ENCODE data around the gene DAPK1.

The DAPK1 gene

DNA sequence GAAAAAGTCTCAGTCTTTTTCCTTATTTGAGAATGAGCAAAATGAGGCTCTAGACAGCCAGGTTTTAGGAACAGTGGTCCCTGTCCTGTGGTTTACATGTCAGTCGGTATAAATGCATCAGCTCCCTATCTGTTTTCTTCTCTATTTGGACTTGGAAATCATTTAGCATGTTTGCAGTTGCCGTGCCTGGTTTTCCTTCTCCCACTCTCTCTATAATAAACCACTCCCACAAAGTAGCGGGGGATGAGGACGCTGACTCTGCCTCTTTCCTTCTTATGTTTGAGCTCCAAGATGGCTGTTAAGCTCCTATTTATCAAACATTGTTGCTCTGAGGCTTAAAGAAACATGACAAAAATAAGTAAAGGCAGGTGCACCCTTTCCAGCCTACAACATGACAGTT is 171.1 kb downstream of the DAPK1 start:
- DNase-seq (ENCODE audit: low spot score), result no peak

DNA sequence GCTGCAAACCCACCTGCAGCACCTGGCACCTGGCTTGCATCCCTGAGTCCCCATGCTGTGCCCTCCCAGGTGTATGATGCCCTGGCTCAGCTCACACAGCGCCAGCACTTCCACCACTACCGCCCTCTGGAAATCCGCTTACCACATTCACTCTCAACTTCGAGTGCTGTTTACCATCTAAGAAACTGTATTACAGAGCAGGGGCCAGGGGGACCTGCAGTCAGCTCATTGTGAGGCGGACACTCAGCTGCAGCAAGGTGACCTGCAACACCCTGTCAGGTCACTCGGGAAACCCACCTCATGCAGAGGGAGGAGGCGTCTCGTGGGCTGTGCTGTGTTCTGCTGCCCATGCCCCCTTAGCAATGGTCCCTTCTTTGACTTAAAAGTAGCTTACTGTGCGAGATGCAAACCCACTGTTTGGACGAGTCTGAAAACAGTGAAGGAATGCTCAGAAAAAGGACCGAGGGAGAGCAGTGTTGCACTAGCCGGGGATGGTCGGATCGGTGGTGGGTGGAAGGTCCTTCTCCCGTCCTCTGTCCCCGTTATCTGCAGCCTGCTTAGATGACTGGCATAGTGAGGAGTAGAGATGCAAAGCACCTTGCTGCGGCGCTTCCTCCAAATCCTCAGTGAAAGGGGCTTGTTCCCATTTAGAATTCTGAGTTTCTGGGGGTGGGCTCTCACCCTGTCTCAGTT is 173.1 kb downstream of the DAPK1 start:
- no peak for DNase-seq (ENCODE audit: low spot score)

DNA sequence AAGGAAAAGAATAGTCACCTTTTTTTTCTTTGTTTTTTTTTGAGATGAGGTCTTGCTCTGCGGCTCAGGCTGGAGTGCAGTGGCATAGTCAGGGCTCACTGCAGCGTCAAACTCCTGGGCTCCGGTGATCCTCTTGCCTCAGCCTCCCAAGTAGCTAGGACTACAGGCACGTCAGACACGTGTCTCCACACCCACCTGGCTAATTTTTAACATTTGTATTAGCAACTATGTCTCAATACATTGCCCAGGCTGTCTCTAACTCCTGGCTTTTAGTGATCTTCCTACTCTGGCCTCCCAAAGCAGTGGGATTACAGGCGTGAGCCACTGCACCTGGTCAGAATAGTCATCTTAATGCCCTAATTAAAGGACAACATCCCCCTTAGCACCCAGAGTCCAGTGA is 173.8 kb downstream of the DAPK1 start:
- DNase-seq (ENCODE audit: low spot score), result no peak

- DNase-seq (ENCODE audit: low spot score), result no peak
Measured at GRCh38 chr9:87671925-87672324, 174.3 kb downstream of the DAPK1 start.

DNA sequence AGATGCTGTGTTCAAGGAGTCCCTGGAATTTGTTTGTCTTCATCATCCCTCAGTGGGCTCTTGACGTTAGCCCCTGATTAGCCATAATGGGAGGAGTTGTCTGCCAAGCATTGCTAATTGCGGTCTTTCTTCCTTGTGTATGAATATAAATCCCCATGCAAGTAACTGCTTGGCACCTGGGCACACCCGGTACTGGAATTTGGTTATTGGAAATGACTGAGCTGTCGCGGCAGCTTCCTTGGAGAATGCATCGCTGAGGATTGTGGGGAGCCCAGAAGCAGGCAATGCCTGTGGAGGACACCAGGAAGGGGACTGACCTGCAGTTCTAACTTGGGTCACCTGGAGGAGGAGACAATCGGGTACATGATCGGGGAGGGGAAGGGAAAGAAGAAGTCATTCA is 174.9 kb downstream of the DAPK1 start:
- DNase-seq (ENCODE audit: low spot score), result no peak

GRCh38 chr9:87673446-87674120 is 175.9 kb downstream of the DAPK1 start:
- DNase-seq (ENCODE audit: low spot score), result no peak

GRCh38 chr9:87674565-87675299 is 177.1 kb downstream of the DAPK1 start:
- DNase-seq (ENCODE audit: low spot score), result no peak

DNA sequence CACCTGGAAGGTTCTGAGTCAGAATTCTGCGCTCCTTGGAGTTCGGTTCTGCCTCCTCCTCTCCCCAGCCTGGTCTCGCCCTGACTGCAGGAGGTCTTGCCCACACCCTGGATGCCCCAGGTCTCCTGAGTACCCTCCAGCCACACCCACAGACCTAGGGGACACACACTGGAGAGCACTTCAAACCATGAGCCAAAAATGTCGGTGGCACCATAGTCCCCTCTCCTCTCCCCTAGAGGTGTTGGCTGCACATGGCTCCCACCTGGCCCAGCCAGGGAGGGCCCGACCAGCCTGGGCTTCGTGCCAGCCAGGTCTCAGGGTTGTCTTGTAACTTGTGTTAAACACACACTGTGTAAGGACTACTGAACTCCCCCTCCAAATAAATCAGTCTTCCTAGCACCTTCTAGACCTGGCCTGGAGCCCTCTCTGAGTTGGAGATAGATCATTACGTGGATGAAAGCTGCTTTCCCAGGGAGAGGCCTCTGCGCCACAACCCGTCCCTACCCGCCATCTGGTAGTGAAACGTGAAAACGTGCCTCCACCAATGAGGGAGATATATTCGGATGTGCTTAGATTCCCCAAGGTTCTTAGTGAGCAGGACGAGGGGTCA is 178.3 kb downstream of the DAPK1 start:
- DNase-seq (ENCODE audit: low spot score), result no peak

GRCh38 chr9:87676976-87677775 is 179.5 kb downstream of the DAPK1 start:
- DNase-seq (ENCODE audit: low spot score), result no peak

DNA sequence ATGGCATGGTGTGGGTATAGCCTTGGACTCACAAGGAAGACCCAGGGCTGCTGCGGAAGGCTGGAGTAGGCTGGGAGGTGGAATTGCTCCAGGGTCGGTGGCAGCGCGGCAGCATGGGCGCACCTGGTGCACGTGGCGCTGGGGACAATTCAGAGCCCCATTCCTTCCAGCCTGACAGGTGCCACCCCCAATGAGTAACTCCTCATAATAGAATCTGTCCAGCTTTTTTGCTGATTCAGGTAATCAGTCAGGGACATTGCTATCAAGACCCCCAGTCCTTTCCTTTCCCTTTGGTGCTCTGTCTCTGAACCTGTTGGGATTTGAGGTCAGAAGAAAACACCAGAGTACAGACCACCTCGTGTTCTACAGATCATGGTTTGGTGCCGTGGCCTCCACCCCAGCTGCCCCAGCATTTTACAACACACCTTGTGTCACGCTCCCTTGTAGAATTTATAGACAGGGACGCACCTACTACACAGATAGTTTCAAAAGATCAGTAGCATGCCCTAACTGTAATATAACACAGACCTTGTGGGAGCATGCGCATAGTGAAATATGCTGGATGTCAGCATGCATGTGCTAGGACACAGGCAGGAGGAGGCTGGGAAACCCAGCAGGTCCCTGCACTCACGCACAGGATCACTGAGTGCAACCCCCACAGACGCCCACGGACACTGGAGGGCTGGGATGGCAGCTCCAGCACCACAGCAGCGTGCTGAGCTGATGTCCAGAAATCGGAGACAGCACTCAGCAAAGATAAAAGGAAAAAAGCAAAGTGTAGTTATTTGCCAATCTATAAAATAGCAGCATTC is 180.3 kb downstream of the DAPK1 start:
- DNase-seq (ENCODE audit: low spot score), result no peak

DNA sequence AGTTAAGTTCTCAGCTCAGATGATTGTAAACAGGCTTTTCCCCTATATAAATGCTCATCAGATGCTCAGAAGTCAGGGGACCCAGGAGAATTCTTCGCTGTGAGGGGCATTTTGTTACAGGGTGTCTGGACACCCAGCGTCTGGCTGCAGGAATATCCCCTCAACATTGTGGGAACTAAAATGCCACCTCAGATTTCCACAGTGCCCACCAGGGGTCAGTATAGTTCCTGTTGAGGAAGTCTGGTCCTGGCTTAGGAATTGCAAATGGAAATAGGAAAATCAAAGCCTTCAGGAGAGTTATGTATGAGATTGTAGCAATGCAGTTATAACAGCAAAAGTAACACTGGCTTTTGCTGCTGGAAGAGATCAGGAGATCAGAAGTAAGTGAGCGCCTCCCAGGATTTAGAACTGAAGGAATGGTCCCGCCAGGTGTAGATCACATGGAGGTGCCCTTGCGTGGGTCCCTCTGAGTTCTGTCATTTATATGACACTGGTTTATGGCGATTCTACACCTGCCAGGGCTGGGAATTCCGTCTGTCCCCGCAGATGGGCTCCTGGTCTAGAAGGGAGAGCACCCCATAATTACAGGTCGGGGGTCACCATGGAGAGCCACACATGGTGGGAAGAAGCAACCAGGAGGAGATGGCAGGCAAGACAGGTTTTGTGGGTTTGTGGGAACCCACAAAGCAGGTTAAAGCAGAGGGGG is 181.1 kb downstream of the DAPK1 start:
- DNase-seq (ENCODE audit: low spot score), result peak; percentile 52

- DNase-seq (ENCODE audit: low spot score), result no peak
Measured at GRCh38 chr9:87681271-87682061, 183.8 kb downstream of the DAPK1 start.

DNA sequence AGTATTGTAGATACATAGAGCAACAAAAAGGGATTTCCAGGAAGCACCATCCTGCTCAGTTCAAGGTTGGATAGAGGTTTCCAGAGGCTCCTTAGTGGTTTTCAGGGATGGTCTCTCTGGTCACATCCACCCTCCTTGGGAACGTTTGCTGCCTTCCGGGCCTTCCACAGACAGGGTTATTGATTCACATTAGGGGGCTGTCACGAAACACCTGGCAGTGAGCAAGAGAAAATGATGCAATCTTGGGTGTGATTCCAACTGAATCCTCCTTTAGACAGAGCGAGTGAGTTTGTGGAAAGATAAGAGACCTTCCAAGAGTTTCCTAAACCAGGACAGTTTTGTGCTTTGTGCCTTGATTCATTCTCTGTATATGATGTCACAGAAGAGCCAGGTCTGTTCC is 184.4 kb downstream of the DAPK1 start:
- DNase-seq (ENCODE audit: low spot score), result no peak

- no peak for DNase-seq (ENCODE audit: low spot score)
Measured at GRCh38 chr9:87682618-87683017, 185.0 kb downstream of the DAPK1 start.

- no peak for DNase-seq (ENCODE audit: low spot score)
Measured at GRCh38 chr9:87683751-87684626, 186.3 kb downstream of the DAPK1 start.

DNA sequence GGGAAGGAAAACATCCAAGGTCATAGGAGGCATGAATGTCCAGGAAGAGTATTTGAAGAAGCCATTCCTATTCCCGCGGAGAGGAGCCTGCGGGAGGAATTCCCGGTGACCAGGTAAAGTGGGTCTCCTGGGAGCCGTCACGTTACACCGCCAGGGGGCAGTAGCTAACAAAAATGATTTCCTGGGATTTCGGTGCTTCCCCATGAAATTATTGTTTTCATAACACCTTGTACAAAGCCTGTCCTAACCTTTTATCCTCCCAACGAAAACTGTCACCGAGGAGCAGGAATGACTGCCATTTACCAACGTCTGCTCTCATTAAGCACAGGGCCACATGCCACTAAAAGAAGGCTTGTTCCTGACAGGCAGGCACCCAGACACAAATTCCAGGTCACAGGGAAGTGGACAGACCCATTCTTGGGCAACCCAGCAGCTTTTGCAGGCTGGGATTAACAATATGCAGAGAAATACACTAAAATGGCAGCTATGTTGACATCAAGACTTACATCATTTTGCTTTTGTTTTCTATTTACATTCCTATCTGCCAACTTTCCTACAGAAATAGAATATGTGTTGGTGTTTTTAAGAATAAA is 187.1 kb downstream of the DAPK1 start:
- DNase-seq (ENCODE audit: low spot score), result no peak

- no peak for DNase-seq (ENCODE audit: low spot score)
Measured at GRCh38 chr9:87685441-87685840, 187.8 kb downstream of the DAPK1 start.

- DNase-seq (ENCODE audit: low spot score), result no peak
Measured at GRCh38 chr9:87685871-87686519, 188.3 kb downstream of the DAPK1 start.
